ENCODE data around the gene SUSD5. TPM values are rescaled to one million over a fixed set of nuclear protein-coding genes. Genes with fewer than 3 reads are reported as not detected.

Gene SUSD5
- total and polyA plus RNA-seq, 2 experiments from 2014 or later = 2.3 to 2.4 TPM

DNA sequence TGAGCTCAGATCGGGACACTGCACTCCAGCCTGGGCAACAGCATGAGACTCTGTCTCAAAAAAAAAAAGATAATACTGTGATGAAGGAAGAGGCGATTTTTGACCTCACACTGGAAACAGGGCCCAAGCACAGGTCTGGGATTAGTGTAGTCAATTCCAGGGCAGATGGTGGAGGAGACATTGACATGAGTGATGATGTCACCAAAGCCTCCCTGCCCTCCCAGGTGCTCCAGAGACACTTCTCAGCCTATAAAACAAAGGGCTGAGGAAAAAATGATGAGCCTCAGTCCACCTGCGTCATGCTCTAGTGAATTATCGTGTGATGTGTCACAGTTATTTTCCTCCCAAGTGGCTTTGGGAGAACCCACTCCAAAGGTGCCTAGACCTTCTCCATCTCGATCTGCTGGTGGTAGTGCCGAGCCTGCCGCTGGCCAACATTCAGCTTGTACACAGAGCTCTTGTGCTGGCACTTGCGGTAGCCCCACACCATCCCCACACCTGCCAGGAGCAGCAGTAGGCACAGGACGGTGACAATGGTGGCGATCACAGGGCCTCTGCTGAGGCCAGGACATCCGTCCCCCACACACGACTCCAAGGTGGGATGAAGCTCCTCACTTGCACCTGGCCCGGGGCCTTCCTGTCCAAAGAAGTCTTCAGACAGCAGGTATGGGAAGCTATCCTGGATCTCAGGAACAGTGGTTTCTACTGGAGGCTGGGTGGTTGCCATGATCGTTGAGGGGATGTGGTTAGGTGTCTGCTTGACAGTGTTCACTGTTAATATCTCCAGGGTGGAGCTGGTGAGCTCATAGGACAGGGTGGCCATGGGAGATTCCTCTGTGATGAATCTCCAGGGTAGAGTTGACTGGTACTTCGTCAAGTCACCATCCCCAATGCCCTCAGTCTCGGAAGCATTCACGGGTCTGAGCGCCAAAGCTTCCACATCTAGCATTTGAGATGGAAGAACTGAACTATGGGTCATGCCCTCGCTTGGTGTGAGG lies 65.9 kb downstream of the SUSD5 start:
- 97% methylated on average over 19 of the region's 19 CpGs for WGBS (ENCODE audit: low lambda C conversion rate, missing lambda C conversion rate)
- Histone ChIP-seq H3K4me3 (no peak overlapping the region), H3K9me2 (replicated peaks; ENCODE audit: insufficient read depth) (no peaks in the 10 kb centered on the region)

DNA sequence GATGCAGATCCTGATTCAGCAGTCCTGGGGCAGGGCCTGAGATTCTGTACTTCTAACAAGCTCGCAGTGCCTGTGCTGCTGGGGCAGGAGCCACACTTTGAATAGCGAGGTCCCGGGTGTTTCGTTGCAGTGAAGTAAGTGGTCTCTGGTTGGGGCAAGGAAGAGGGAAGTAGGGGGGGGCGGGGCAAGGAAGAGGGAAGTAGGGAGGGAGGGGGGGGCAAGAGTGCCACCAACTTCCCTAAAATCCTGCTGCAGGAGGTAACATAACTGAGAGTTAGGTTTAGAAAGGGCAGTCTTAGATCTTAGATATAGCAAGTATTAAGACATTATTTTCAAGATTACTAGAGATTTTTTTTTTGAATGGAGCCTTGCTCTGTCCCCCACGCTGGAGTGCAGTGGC lies 69.3 kb downstream of the SUSD5 start:
- Histone ChIP-seq H3K27ac (no peak overlapping the region), H3K9me3 (ENCODE audit: low read depth) (no peaks in the 10 kb centered on the region), H3K79me2 (no peaks in the 10 kb centered on the region), H2AFZ (no peak overlapping the region), H3K4me1 (ENCODE audit: insufficient read depth) (peaks cover 4% of the 10 kb centered on the region), H3K36me3 (replicated peaks; ENCODE audit: insufficient read depth, low read depth) (no peaks in the 10 kb centered on the region), H3K4me3 (no peak overlapping the region), H3K27me3 (no peaks in the 10 kb centered on the region), H3K9me2 (replicated peaks; ENCODE audit: insufficient read depth) (no peaks in the 10 kb centered on the region), H4K20me1 (ENCODE audit: insufficient read depth, poor library complexity, severe bottlenecking) (no peaks in the 10 kb centered on the region), H3K4me2 (no peak overlapping the region)
- 82% methylated on average over 6 of the region's 6 CpGs for WGBS (ENCODE audit: low lambda C conversion rate, missing lambda C conversion rate)
- no peak for DNase-seq (ENCODE audit: low spot score)
- no peak for TF ChIP-seq EZH2 (IDR thresholded peaks at IDR 0.05; ENCODE audit: borderline replicate concordance)
- TF ChIP-seq CTCF (IDR thresholded peaks at IDR 0.05; ENCODE audit: poor library complexity) = no peak
- no peak for TF ChIP-seq EZH2phosphoT487 (IDR thresholded peaks at IDR 0.05; ENCODE audit: low read depth, severe bottlenecking, unreplicated experiment)

More for the DNA sequence above, 65.9 kb downstream of the SUSD5 start:
- H4K20me1 ChIP-seq (ENCODE audit: insufficient read depth, poor library complexity, severe bottlenecking) = no peaks in the 10 kb centered on the region
- H3K4me2 ChIP-seq = no peak overlapping the region
- no peaks in the 10 kb centered on the region for H3K27me3 ChIP-seq
- H3K4me1 ChIP-seq (ENCODE audit: insufficient read depth) = no peaks in the 10 kb centered on the region
- TF ChIP-seq CTCF (IDR thresholded peaks at IDR 0.05; ENCODE audit: poor library complexity) = no peak
- TF ChIP-seq EZH2phosphoT487 (IDR thresholded peaks at IDR 0.05; ENCODE audit: low read depth, severe bottlenecking, unreplicated experiment) = no peak
- TF ChIP-seq EZH2 (IDR thresholded peaks at IDR 0.05; ENCODE audit: borderline replicate concordance) = no peak
- no peaks in the 10 kb centered on the region for H3K79me2 ChIP-seq
- no peak for DNase-seq (ENCODE audit: low spot score)
- H2AFZ ChIP-seq = no peak overlapping the region
- no peaks in the 10 kb centered on the region for H3K36me3 ChIP-seq (replicated peaks; ENCODE audit: insufficient read depth, low read depth)
- H3K9me3 ChIP-seq (ENCODE audit: low read depth) = no peaks in the 10 kb centered on the region
- no peak overlapping the region for H3K27ac ChIP-seq

- no peaks in the 10 kb centered on the region for H4K20me1 ChIP-seq (ENCODE audit: insufficient read depth, poor library complexity, severe bottlenecking)
- no peak for DNase-seq (ENCODE audit: low spot score)
Measured at GRCh38 chr3:33146791-33147445, 71.7 kb downstream of the SUSD5 start.

More at GRCh38 chr3:33146791-33147445, 71.7 kb downstream of the SUSD5 start:
- Histone ChIP-seq H3K36me3 (replicated peaks; ENCODE audit: insufficient read depth, low read depth) (no peaks in the 10 kb centered on the region), H3K9me3 (ENCODE audit: low read depth) (no peaks in the 10 kb centered on the region), H3K4me1 (ENCODE audit: insufficient read depth) (peaks cover 4% of the 10 kb centered on the region), H3K9me2 (replicated peaks; ENCODE audit: insufficient read depth) (no peaks in the 10 kb centered on the region), H3K27ac (no peak overlapping the region), H2AFZ (no peak overlapping the region), H3K4me2 (no peak overlapping the region), H3K4me3 (no peak overlapping the region), H3K27me3 (no peaks in the 10 kb centered on the region), H3K79me2 (no peaks in the 10 kb centered on the region)
- TF ChIP-seq EZH2phosphoT487 (IDR thresholded peaks at IDR 0.05; ENCODE audit: low read depth, severe bottlenecking, unreplicated experiment) (no peak), CTCF (IDR thresholded peaks at IDR 0.05; ENCODE audit: poor library complexity) (no peak), EZH2 (IDR thresholded peaks at IDR 0.05; ENCODE audit: borderline replicate concordance) (no peak)
- 85% methylated on average over 8 of the region's 8 CpGs for WGBS (ENCODE audit: low lambda C conversion rate, missing lambda C conversion rate)
